ENCODE results near the gene PPP2R5C. TPM values are rescaled to one million over a fixed set of nuclear protein-coding genes. Genes with fewer than 3 reads are reported as not detected.

Gene PPP2R5C
- total and polyA plus RNA-seq, 2 of the 8 experiments (the other 6 are each of a cell fraction or from before 2014, with no cell fraction given) = 49.6 to 95.9 TPM

- H2BK120ac ChIP-seq (replicated peaks; ENCODE audit: low read depth, low read length) = no peak overlapping the region
- no peak overlapping the region for H4K91ac ChIP-seq (replicated peaks; ENCODE audit: insufficient read length, low read length)
- no peak overlapping the region for H3K18ac ChIP-seq (ENCODE audit: extremely low read depth, low read length)
- H3K79me1 ChIP-seq (ENCODE audit: low read depth, low read length) = peaks cover 4% of the 10 kb centered on the region
- DNase-seq (ENCODE audit: low read depth in 1 of 2, low spot score in 2 of 2) = no peak
- no peaks in the 10 kb centered on the region for H3K9me3 ChIP-seq (ENCODE audit: insufficient read depth in 2 of 2, low read depth in 1 of 2, low read length in 1 of 2)
- FAIRE-seq = no peak
- H3K4me2 ChIP-seq (ENCODE audit: insufficient read depth in 1 of 2, low read depth in 2 of 2, low read length in 2 of 2) = no peak overlapping the region
- no peaks in the 10 kb centered on the region for H3K4me1 ChIP-seq (replicated peaks in 1 of 4; ENCODE audit: control insufficient read depth in 3 of 4, insufficient read depth in 4 of 4, low read length in 3 of 4)
- no peak overlapping the region for H3K4me3 ChIP-seq (ENCODE audit: extremely low read depth in 1 of 4, insufficient read depth in 2 of 4, low read depth in 3 of 4, low read length in 4 of 4)
- no peak overlapping the region for H2BK5ac ChIP-seq (ENCODE audit: low read depth, low read length)
- ChIA-PET CTCF (ENCODE audit: partially characterized antibody) (interaction anchor here (1.6 kb wide), 1 partner anchor 10 kb away, joined by 3 read pairs; no protein-coding TSS in a partner anchor), POLR2A (ENCODE audit: partially characterized antibody) (interaction anchor here (0.6 kb wide), 1 partner anchor 697 kb away, joined by 3 read pairs; no protein-coding TSS in a partner anchor)
- H3K36me3 ChIP-seq (ENCODE audit: control insufficient read depth in 2 of 4, insufficient read depth in 4 of 4, low read length in 3 of 4) = peaks cover 0 to 7% (median 1%) of the 10 kb centered on the region in 4 experiments; a peak in 4 of 8 replicates
- H2AK5ac ChIP-seq (ENCODE audit: low read depth, low read length) = no peak overlapping the region
- H2BK15ac ChIP-seq (ENCODE audit: low read length) = no peak overlapping the region
- H2BK20ac ChIP-seq (ENCODE audit: low read length) = no peak overlapping the region
- H3K23me2 ChIP-seq (ENCODE audit: low read depth, low read length) = no peaks in the 10 kb centered on the region
- H2BK12ac ChIP-seq (ENCODE audit: low read depth, low read length) = no peak overlapping the region
- TF ChIP-seq EGR1 (IDR thresholded peaks at IDR 0.05; ENCODE audit: borderline replicate concordance, low read depth, low read length) (no peak), EZH2 (IDR thresholded peaks at IDR 0.05; ENCODE audit: low read depth, low read length, severe bottlenecking) (no peak), JUND (IDR thresholded peaks at IDR 0.05; ENCODE audit: low read length) (no peak), CTBP2 (IDR thresholded peaks at IDR 0.05; ENCODE audit: borderline replicate concordance, insufficient read depth, insufficient read length, low read length) (no peak), MAX (IDR thresholded peaks at IDR 0.05) (no peak), CHD1 (IDR thresholded peaks at IDR 0.05; ENCODE audit: low read depth, low read length) (no peak), CBX8 (IDR thresholded peaks at IDR 0.05; ENCODE audit: borderline replicate concordance, low read depth, low read length) (no peak)
- peaks cover 0 to 6% of the 10 kb centered on the region in 2 experiments; a peak in 1 of 4 replicates for H3K79me2 ChIP-seq (ENCODE audit: control insufficient read depth in 1 of 2, insufficient read depth in 2 of 2, low read length in 2 of 2)
- H3K27ac ChIP-seq (ENCODE audit: low read depth, low read length) = no peak overlapping the region
- no peak overlapping the region for H4K8ac ChIP-seq (ENCODE audit: extremely low read depth, insufficient read depth, low read length)
- H4K20me1 ChIP-seq (replicated peaks in 1 of 2; ENCODE audit: control insufficient read depth in 1 of 2, insufficient read depth in 2 of 2, low read length in 2 of 2) = peaks cover 5 to 7% of the 10 kb centered on the region in 2 experiments
- H3K23ac ChIP-seq (ENCODE audit: insufficient read length) = no peak overlapping the region
- no peak overlapping the region for H3K9ac ChIP-seq (replicated peaks in 1 of 4; ENCODE audit: extremely low read depth in 1 of 4, low read depth in 3 of 4, low read length in 3 of 4)
- H2AFZ ChIP-seq (ENCODE audit: low read length) = no peak overlapping the region
- 93% methylated on average over 17 of the region's 17 CpGs; no CpG with 5 or more reads in 1 of the 2 experiments for WGBS, 2 experiments (ENCODE audit: extremely low coverage in 1 of 2, insufficient coverage in 1 of 2, insufficient read length in 1 of 2, insufficient replicate concordance in 2 of 2, low coverage in 1 of 2, low lambda C conversion rate in 2 of 2, missing lambda C conversion rate in 1 of 2)
- no peak overlapping the region for H4K5ac ChIP-seq (ENCODE audit: insufficient read length, low read depth, low read length)
- H3K27me3 ChIP-seq (replicated peaks in 1 of 4; ENCODE audit: control insufficient read depth in 3 of 4, extremely low read depth in 1 of 4, insufficient read depth in 3 of 4, low read length in 3 of 4) = no peaks in the 10 kb centered on the region
- H3K56ac ChIP-seq (replicated peaks; ENCODE audit: insufficient read length, low read depth, low read length) = no peak overlapping the region
- no peak overlapping the region for H3K4ac ChIP-seq (replicated peaks; ENCODE audit: insufficient read length, low read depth, low read length)
- H3K14ac ChIP-seq (ENCODE audit: insufficient read length) = no peak overlapping the region
Observed at GRCh38 chr14:101858791-101859537, 97.5 kb downstream of the PPP2R5C start.
